Hematopoietic multipotent progenitor cell treated with erythropoietin and hydrocortisone succinate and interleukin-3 and kit ligand, for 6 days (in vitro differentiated cells): ENCODE results near the gene C7orf25.
A peak's percentile ranks its signal among the peaks of the same experiment; 100 is the strongest.
"Not testable (repeated sequence)": the region's sequence is repeated elsewhere in the genome, so short reads cannot be mapped to it uniquely, and the experiment has no call there.

Experiments used
- DNase-seq: peaks from one replicate; pipeline ENCODE4 v3.0.0-alpha.2; 2015

Gene C7orf25

DNA sequence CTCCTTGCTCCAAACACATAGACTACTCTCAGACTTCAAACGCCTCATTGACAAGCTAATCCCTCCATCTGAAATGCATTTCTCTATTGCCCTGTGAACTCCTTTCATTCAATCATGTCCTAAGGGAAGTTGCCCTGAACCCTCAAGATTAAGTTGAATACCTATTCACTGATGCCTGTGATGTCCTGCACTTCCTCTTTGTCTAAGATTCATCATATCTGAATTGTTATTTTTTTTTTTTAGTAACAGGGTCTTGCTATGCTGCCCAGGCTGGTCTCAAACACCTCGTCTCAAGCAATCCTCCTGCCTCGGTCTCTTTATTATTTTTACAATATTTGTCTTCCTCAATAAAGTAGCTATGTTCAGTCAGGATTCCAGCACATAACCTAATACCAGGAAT is 16.9 kb upstream of the C7orf25 start:
- no peak for DNase-seq

DNA sequence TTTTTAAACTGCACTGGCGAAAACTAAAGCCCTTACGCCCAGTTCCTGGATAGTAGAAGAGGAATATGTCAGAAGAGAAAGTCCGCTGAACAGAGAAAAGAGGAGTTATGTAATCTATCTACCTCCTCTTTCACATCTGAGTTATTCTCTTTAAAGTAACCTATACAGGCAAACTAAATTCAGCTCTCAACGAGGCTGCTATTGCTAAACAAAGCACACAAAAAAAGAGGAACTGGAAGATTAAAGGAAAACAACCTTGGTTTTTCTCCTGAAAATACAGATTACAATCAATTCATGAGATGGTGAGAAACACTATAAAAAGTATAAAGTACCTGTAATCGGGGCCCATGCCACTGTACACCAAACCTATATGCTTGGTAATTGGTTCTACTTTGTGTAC is 14.3 kb upstream of the C7orf25 start:
- DNase-seq: peak; percentile 43

DNA sequence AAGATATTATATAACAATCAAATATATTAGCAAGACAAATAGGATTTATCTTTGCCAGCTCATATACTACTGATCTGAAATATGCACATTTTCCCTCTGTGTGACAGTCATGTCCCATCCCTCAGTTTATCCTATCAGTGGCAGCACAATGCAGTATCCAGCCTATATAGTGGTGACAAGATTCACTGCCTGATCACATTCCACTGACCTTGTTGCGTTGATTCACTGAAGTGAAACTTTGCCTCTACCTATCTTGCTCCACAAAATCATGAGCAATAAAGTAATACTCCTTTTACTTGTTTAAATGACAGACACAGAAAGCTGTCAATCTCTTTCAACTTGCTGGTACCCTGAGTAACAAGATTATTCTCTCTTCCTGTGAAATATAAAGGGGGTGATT is 13.8 kb upstream of the C7orf25 start:
- no peak for DNase-seq

DNA sequence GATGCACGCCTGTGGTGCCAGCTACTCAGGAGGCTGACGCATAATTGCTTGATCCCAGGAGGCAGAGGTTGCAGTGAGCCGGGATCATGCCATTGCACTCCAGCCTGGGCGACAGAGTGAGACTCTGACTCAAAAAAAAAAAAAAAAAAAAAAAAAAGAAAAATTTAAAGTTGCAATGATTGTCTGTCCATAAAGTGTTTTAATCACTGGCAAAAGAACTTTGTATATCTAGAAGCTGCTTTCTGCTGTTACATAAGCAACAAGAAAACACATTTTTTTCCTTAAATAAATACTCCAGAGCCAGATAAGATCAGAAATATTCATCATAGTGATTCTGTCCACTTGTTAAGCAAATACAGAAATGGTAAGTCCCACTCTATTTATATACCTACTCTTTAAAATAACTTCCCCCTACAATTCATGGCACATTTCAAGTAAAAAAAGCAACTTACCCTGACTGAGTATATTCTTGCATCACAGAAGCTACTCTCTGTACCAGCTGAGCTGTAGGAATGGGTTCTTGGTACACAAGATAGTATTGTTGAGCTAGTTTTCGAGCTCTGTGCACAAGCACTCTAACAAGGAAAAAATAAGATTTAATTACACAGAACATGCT is 12.5 kb upstream of the C7orf25 start:
- no peak for DNase-seq

DNA sequence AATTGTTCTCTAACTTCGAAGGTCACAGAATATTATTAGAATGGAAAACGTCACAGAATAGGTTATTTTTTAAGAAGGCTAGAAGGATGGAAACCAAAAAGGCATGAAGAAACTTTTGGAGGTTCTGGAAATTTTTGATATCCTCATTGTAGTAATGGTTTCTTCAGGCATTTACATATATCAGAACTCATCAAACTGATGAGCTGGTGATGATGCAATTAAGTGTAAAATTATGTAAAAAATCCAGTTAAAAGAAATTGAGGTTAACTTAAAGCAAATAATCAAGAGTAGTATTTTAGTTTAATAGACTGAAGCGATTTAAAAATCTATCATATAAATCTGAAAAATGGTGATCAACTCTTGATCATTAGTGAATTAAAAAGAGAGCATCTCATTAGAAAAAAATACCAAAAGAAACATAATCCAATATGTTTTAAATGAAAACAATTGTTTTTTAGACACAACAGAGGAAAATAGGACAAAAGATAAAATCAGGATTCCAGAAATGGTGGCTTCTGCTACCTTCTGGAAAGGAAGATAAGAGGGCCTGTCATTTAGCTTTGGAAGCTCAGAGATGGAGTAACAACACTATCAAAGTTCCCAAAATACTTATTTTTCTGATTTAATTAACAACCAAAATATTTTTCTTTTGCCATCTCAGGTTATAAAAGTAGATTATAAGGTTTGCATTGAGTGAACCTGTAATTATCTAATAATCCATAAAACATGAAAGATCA is 10.3 kb upstream of the C7orf25 start:
- DNase-seq: no peak

DNA sequence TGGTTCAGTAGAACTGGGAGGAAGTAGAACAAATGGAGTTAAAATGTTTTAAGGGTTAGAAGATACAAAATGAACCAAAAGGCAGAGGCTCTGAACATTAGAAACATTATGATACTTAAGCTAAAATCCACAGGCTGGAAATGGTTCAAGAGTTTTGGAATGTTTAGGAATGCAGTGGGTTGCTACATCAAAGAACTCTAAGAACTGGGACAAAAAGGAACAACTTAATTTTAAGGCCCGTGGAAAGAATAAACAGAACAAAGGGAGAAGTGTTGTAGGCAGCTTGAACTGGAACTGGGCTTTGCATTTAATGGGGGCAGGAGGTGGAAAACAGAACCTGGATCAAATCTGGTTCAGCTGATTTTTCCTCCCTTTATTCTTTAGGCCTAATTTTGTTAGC is 3.5 kb upstream of the C7orf25 start:
- DNase-seq: no peak

DNA sequence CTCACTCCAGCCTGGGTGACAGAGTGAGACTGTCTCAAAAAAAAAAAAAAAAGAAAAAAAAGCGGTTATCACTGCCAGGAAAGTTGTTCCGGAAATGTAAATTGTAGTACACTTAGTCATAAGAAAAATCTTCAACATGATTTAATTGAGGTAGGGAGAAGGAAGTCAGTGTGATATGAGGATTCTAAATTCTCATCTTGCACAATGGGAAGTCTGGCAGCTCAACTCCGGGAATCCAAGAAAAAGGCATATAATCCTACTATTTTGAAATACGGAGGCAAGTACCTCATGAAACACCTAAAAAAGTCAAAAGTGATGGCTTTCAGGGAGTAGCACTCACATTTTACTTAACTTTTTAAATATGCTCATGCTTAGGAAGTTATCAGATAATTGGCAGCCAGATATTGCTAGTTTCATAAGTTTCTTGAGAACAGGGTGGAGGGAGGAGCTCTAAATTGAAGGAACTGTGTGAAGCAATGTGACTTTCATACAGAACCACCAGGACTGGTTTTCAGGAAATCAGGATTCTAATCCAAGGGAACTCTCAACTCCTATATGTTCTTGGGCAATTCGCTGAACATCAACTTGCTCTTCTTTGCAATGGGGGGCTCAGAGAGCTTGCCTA is 2.7 kb upstream of the C7orf25 start:
- peak; percentile 59 for DNase-seq

DNA sequence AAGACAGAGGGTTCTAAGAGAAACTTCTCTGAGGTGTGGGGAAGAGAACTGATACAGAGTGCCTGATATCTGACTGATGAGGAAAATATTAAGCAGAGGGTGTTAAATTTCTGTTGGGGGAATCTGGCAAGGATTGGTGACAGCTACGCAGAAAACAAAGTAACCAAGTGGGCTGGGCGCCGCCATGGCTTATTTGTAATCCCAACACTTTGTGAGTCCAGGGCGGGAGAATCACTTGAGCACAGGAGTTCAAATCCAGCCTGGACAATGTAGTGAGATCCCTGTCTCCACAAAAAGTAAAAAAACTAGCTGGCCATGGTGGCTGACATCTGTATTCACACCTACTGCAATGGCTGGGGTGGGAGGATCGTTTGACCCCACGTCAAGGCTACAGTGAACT is 2.1 kb upstream of the C7orf25 start:
- no peak for DNase-seq

DNA sequence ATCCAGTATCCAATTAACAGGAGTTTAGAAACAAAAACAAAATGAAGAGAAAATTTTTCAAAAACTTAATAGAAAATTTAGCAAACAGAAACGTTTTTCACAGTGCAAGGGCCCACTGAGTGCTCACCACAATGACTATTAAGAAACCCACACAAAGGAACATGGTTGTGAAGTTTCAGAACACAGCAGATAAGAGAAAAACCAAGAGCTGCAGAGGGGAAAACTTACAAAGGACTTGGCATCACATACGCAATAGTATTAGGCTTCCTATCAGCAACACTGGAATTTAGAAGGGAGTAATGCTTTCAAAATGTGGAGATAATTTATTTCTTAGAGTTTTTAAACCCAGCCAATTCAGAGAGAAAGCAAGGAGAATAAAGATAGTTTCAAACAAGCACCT is 1.7 kb upstream of the C7orf25 start:
- peak; percentile 82 for DNase-seq

DNA sequence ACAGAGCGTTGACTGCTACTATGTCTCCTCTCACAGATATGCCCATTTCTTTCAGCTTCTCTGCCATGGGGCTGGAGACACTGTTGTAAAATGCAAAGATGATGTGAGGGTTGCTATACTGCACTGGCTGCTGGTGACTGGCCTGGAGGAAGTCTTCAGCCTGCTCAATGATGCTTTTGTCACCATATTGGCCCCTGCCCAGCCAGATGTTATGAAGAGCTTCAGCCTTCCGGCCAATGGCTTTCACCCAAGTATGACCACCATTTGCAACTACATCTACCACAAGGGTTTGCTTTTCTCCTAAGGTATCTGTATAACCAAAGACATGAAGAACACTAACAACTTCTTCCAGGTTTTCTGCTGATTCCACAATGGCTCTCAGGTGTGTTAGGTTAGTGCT is 1.6 kb downstream of the C7orf25 start:
- no peak for DNase-seq

DNA sequence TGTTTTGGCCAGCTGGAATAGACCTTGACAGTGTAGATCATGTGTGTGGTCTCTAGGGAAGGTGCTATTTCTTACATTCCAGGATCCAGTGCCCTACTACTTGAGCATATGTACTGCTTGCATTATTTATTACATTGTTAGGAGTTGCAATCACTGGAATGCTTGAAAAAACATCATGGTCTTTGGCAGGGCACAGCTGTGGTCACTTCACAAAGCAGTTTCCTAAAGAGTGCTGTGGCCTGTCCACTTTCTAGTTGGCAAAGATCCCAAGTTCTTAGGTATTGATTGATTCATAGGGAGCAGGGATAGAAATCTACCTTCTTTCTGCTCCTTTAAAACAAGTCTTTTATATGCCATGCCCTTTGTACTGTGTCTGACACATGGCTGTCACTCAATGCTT is 4.6 kb downstream of the C7orf25 start:
- no peak for DNase-seq

DNA sequence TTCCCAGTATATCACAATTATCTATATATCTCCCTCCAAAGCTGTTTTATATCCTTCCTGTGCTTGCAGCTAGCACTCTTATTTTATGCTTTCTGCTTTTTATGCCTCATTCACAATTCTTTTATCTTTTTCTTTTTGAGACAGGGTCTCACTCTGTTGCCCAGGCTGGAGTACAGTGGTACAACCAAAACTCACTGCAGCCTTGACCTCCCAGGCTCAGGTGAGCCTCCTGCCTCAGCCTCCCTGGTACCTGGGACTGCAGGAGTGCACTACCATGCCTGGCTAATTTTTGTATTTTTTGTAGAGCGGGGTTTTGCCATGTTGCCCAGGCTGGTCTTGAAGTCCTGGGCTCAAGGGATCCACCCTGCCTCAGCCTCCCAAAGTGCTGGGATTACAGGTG is 5.7 kb downstream of the C7orf25 start:
- no peak for DNase-seq

DNA sequence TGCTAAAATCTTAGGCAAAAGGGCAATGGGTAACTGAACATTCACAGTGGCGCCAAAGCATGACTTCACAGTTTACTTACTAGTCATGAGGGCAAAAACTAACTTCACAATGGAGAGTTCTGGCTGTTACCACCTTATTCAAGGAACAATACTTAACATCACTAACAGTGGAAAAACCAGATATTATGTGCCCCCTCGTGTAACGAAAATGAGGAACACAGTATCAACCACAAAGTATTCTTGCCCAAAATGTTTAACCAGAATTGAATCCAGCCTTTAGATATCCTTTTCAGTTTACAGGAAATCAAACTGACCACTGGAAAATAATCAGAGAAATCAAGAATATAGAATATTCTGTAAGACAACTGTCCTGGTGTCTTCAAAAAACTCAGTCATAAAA is 9.5 kb downstream of the C7orf25 start:
- DNase-seq: peak; percentile 27

DNA sequence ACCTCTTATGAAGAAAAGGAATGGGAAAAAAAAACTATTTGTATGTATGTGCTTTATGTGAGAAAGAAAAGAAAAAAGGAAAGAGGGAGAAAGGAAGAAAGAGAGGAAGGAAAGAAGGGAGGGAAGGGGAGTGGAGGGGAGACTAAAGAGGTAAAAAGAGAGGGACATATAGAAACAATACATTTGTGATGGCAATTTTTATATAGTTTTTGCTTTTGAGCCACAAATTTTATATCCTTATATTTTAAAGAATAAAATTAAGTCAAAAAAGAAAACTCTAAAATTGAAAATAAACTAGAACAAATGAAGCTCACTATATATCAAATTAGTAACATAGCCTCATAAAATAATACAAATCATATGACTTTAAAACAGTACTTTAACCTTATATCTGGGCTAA is 11.0 kb downstream of the C7orf25 start:
- DNase-seq: no peak

DNA sequence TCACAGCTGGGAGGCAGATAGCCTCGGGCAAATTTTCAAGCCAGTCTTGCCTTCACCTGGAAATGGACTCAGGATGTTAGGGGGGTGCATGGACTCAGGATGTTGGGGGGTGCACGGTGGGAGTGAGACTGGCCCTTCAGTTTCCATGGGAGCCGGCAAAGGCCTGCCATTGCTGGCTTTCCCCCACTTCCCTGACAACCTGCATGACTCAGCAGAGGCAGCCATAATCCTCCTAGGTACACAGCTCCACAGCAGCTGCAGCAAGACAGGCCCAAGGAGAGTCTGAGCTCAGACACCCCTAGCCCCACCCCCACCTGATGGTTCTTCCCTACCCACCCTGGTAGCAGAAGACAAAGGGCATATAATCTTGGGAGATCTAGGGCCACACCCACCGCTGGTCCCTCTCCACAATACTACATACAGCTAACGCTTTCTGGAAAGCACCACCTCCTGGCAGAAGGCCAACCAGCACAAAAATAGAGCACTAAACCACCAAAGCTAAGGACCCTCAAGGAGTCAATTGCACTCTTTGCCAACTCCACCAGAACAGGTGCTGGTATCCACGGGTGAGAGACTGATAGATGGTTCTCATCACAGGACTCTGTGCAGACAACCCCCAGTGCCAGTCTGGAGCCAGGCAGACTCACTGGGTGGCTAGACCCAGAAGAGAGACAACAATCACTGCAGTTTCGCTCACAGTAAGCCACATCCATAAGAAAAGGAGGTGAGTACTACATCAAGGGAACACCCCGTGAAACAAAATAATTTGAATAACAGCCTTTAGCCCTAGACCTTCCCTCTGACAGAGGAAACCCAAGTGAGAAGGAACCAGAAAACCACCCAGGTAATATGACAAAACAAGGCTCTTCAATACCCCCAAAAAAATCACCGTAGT is 18.3 kb downstream of the C7orf25 start:
- peak; percentile 71 for DNase-seq

DNA sequence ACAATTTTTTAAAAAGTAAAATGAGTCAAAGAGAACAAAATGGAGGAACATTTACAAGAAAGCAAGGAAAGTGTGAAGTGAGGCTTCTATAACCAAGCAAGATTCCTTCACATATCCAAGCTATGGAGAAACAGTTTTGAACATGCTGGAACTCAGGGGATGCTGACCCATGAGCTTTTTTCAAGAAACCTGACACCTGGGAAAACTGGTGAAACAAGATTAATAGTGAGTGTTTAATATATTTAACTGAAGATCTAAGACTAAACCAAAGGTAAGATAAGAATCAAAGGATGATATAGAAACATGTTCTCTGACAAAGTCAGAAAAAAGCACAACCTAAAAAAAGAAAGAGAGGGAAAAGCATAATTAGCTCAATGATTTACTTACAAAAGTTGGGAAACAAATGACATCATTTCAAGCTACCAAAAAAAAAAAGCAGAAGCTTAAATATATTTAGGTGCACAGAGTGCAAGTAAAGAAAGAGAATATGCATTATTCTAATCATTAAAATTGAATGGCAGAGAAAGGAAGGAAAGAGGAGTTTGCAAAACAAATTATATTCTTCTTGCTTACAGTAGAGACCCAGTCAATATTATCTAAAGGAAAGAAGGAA is 24.9 kb downstream of the C7orf25 start:
- no peak for DNase-seq

DNA sequence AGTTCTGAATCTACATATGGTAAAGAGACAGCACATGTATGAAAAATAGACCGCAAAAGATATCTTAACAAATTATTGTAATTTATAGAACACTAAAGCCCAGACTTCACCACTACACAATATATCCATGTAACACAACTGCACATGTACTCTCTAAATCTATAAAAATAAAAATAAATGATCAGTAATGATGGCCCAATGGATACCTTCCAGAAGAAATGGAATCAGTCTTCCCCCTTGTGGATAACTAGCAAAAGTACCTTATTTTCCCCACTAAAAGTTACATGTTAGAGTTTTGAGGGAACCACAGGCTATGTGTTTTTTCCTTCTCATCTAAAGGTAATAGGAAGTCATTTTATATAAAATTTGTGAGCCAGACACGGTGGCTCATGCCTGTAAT is 25.7 kb downstream of the C7orf25 start:
- DNase-seq: peak; percentile 69

DNA sequence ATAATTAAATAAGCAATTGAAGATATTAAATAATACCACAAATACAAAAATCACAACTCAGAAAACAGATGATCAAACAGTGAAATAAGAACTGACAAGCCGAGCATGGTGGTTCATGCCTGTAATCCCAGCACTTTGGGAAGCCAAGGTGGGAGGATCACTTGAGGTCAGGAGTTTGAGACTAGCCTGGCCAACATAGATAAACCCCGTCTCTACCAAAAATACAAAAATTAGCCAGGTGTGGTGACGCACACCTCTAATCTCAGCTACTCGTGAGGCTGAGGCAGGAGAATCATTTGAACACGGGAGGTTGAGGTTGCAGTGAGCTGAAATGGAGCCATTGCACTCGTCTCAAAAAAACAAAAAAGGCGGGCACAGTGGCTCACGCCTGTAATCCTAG is 26.7 kb downstream of the C7orf25 start:
- not testable (repeated sequence) for DNase-seq

DNA sequence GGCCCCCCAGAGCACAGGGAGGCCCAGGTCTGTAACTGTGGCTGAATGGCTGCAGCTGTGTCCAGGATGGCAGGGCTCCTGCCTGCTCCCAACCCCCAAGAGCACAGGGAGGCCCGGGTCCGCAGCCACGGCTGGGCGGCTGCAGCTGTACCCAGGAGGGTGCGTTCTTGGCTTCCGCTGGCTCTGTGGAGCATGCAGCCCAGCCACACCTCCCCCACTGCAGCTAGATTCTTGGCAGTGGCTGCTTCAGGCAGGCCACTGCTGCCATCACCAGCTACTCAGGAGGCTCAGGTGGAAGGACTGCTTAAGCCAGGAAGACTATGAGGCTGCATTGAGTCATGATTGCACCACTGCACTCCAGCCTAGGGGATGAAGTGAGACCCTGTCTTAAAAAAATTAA is 27.9 kb downstream of the C7orf25 start:
- no peak for DNase-seq

DNA sequence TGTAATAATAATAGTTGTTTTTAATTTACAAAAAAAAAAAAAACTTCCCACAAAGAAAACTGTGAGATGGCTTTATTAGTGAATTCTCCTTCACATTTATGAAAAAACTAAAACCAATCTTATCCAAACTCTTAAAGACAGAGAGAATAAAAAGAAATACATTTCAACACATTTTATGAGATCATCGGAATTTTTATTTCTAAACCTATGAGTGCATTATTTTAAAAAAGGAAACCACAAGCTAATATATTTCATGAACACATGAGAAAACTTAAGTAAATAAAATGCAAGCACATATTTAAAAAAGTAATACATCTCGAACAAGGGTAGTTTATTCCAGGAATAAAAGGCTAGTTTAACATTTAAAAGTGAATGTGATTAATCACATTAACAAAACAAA is 31.5 kb downstream of the C7orf25 start:
- no peak for DNase-seq

DNA sequence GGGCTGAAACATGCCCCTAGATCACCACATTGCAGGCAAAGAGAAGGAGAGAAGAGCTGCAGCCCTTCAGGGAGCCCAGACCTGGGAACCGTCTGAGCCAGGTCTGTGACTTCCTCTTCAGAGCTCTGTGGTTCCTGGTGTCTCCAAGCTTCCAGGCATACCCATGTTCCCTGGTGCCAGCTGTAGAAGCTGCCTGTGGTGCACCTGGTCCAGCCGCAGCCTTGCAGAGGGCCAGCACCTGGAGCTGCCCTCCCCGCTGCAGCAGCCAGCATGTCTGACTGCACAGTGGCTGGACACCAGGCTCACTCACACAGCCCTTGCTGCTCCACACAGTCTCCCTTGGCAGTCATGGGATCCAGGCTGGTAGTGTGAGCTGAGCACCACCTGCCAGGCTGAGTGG is 33.6 kb downstream of the C7orf25 start:
- DNase-seq: no peak

DNA sequence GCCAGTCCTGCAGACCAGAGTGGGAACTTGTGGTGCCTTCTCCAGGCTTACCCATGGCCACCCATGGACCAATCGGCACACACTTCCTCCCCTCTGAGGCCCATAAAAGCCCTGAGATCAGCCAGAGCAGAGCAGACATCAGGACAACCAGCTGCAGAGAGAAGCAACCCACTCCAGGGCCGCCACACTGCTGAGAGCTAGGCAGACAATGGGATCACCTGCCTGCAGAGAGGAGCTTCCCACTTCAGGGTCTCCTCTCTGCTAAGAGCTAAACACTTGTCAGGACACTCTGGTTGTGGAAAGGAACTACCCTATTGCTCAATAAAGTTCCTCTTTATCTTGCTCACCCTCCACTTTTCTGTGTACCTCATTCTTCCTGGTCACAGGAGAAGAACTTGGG is 34.0 kb downstream of the C7orf25 start:
- peak; percentile 38 for DNase-seq
